CD4-positive, alpha-beta T cell treated with Interferon alpha-2 for 1 hour (primary cell): Measurements from ENCODE around the gene MEGF11.

Experiments
- DNase-seq, 2 donors: peaks; one replicate each; pipeline ENCODE4 v3.0.0-alpha.2; 2020 to 2022

MEGF11 gene

DNA sequence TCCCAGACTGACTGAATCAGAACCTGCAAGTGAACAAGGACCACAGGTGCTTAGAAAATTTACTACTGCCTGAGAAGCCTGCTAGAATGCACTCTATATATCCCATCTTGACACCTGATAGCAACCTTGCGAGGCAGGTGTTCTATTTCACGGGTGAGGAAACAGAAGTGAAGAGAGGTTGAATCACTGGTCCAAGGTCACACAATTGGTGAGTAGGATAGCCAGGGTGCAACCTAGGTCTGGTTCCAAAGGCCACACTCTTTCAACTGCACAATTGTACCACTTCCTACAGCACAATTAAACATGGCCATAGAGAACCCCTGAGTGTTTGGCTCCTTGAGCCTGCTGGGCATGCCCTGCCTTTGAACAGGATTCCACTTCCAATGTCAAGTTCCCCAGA, 297.2 kb downstream of the MEGF11 start:
- DNase-seq: no peak

DNA sequence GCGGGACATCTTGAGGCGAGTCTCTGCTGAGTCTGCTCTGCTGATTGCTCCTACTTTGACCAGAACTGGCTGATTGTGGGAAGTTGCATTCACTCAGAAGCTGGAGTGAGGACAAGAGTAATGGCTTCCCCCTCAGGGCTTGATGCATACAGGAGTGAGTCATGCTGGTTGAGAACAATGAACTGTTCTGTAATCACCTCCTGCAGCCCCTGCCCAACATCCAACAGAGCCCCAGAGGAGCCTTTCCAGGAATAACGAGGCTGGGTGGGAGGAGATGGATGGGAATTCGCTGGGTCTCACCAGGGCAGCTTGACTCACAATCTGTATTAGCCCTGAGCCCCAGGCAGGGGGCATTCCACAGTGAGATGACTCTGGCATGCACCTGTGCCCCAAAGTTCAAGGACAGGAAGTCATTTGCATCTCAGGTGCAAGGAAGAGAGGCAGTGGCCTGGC, 299.2 kb downstream of the MEGF11 start:
- DNase-seq: no peak

DNA sequence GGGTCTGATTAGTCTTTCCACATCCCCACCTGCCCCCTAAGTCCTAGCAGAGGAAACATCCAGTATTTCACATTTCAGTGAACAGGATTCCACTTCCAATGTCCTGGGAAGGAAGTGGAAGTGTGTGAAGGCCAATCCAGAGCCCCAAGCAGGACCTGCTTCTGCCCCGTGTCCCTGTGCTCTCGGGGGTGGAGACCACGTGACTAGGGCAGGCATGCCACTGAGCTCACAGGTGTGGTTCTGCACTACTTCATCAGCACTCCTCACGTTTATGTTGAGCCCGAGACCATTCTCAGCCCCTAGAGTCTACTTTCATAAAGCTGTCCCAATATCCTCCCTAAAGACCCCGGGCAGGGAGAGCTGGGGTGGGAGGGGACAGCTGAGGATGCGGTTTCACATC, 299.9 kb downstream of the MEGF11 start:
- no peak for DNase-seq

DNA sequence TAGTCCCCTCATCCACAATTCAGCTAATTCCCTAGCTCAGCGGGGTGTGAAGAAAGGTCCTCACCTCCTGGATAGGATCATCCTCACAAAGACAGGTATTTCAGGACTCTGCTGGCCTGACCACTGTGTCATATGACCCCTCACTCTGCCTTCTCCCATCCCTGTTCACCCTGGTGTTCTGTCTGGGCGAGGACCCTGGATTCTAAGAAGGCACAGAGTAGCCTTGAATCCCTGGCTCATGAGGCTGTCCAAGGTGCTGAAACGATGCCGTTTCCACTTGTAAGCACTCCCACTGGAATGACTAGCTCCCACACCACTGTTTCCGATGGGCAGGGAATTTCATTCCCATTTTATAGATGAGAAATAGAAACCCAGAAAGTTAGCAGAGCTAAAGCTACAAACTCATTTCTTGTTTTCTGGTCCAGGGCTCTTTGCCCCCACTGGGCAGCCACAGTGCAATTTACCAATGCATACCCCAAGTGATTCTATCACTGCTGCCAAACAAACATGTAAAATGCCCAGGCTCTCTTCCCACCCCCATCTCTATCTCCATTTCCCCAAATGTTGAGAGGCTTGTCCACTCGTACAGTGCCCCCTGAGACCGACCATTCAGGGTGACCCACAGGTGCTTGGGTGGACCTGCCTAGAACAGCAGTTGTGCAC, 301.0 kb downstream of the MEGF11 start:
- DNase-seq: no peak

DNA sequence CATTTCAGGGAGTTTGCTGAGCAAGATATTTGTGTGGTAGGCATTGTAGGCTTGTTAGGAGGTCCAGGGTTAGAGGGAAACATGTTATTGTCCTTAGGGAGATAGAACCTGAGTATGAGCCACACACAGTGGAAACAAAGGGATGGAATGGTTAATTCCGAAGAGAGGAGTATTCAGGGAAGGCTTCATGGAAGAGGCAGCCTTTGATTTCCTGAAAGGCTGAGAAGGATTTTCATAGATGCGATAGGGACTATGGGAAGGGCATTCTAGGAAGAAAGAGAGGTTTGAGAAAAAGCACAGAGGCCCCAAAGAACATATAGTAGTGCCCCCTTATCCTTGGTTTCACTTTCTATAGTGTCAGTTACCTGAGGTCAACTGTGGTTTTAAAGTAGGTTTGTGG, 302.5 kb downstream of the MEGF11 start:
- DNase-seq: no peak

DNA sequence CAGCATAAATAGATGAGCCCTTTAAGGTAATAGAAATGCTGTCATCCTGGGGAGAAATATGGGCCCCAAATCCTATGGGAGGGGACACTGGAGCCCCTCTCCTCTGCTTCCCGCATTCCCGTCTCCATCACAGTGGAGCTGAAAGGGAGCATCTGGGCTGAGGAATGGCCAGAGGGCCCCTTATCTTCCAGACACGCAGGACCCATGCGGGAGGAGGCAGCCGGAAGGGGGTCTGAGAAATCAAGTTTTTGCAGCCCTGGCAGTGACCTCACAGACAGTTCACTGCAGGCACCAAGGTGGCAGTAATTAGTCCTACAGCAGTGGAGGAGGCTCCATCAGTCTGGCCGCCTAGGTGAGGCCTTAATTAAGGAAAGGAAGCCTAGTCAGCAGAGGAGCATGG, 304.1 kb downstream of the MEGF11 start:
- no peak for DNase-seq

DNA sequence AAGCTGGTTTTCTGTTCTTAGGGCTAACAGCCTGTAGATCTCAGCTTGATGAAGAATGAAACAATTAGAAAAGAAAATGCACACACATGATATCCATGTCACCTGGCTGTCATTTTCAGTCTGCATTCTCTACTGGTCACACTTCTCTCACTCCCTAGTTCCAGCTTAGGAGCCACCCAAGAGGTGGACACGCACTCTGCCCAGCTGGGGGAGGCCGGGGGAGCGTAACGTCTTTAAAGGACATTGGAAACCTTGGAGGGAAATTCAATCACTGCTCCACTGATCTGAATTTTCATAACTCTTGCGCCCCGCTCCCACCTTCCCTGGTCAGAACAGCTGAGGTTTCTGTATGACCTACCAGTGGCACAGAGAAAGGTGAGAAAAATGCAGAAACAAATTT, 304.5 kb downstream of the MEGF11 start:
- no peak for DNase-seq

DNA sequence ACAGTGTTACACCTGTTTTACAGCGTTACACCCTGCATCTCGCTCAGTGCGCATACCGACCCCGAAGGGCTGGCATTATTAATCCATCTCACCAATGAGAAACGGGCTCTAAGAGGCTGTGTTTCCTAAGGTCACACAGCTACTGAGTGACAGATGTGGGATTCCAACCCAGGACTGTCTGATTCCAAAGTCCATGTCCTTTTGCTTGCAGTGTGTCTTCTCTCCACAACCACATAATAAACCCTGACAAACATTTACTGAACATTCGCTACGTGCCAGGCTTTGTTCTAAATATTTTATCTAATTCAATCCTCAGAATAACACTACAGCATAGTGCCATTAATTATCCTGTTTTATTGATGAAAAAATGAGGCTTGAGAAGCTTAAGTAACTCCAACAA, 305.2 kb downstream of the MEGF11 start:
- DNase-seq: no peak

DNA sequence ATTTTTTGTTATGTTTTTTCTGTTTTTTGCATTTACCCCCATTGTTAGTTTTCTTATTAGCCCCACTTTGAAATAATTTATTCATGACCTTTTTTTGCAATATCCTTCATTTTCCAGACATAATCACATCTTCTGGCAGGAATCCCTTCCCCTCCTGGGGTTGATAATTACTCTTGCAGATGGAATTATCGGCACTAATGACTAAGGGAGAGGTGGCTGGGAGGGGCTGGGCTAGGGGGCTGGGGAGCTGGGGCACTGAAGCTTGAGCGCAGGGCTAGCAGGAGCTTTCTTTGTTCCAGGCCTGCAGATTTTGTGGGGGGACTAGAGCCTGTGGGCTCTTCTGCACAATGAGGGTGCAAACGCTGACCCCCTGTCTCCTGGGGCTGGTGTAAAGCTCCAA, 306.5 kb downstream of the MEGF11 start:
- DNase-seq: no peak

DNA sequence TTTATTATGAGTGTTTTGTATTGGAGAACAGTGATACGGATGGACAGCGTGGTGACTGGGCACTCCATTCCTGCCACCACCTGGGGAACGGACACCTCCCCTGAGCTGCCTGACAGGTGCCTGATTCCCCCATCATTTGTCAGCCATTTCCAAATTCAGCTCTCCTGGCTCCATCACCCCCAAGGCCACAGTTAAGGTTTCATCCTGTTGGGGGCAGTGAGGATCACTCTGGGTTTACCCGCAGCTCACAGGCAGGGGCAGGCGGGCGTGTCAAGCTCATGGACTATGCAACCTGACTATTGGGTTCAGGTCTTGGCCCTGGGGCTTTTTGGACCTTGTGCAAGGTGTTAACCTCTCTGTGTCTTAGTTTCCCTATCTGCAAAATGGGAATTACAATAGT, 307.9 kb downstream of the MEGF11 start:
- DNase-seq: no peak

DNA sequence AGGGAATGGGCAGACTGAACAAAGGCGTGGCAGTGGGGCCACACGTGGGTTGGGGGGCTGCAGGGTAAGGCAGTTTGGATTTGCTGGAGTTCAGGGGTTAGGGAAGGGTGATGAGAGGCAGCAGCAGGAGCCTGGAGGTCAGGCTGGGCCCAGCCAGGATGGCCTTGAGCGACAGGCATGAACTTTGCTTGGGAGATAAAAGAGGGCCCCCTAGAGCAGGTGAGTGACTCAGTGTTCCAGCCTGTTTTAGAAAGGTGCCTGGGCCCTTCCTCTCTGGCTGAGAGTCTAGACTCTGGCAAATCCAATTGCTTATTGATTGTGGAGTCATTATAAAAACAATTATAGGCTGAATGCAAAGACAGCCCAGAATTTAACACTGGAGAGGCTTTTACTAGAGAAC, 309.1 kb downstream of the MEGF11 start:
- DNase-seq: no peak

DNA sequence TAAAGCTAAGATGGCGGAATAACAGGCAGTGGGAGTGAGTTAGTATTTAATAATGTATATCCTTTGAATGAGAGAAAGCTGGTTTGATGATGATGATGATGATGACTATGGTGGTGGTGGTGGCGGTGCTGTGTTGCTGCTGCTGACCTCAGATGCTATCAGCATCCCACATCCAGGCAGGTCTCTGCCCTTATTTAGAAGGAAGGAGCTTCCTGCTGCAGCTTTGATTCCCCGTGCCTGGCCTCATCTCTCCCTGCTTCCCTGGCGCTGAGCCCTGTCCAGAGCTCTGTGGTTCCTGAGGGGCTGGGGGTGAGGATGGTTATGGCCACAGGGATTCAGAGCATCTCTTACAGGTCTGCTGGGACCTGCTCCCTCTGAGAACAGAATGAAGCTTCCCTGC, 311.1 kb downstream of the MEGF11 start:
- DNase-seq: peak in 1 of 2 donors; percentile 1

DNA sequence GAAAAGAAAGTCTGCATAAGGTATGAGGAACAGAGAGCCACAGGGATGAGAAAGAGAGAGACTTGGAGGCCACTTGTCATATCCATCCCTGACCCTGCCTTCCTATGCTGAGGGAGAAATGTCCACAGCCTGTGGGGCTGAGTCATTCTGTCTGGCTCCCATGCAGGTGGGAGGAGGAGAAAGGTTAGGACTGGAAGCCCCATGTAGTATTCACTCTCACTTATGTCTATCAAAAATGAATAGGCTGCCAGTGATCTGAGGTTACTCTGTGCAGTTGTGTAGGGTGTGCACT, 313.0 kb downstream of the MEGF11 start:
- DNase-seq: no peak

DNA sequence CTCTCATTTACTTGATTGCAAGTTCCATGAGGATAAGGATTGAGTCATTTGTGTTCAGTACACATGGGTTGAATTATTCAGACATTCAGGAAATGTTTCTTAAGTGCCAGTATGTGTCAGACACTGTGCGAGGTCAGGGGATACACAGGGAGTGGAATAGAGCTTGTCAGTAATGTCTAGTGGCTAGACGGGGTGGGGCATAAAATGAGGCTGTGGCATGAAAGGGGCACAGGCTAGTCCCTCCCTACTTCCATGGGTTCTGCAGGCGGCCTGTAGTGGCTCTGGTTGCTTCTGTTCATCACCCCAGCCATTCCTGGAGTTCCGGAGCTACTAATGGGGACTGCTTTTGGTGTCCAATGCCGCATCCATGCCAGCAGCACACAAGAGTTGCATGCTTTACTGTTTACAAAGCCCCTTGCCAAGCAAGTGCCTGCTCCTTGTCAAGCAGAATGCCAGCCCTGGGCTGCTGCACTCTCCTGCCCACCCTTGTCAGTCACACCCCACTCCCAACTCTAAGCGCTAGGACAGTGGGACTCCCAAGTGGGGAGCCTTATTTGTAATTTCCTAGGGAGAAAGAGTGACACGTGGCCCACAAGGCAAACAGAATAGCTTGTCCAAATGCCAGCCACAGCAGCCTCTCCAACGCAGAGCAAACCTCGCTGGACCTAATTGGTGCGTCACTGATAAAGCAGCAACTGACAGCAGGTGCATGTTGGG, 313.5 kb downstream of the MEGF11 start:
- DNase-seq: no peak

DNA sequence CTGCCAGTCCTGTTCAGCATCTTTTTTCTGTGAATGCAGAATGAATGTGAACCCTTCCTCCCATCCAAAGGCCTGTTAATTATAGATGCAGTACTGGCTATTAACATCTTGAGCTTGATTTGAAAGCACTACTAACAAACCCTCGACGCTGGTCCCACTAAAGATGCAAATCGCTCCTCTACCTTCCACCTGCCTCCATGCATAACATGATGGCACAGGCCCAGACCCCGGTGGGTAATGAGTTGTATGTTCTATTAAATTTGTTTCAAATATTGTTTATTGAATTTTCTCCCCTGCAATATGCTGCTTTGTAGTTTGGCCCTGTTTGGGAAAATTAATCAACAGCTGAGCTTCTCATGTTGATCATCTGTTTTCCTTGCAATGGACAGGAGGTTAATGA, 314.9 kb downstream of the MEGF11 start:
- no peak for DNase-seq

DNA sequence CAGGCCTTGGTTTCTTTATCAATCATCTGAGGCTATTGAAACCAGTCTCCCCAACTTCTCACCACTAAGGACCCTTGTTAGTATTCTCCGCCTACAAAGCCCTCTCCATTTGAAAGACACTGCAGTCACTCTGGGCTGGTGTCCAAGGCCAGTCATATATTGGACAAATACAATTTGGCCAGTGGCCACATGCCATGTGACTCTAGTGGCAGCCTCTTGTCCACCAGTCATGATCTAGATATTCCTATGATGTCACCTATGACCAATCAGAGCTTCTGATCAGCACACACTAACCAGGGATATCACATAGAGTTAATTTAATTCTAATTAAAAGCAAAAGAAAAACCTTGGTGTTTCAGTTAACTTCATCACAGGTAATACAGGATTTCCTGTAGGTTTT, 316.1 kb downstream of the MEGF11 start:
- no peak for DNase-seq

DNA sequence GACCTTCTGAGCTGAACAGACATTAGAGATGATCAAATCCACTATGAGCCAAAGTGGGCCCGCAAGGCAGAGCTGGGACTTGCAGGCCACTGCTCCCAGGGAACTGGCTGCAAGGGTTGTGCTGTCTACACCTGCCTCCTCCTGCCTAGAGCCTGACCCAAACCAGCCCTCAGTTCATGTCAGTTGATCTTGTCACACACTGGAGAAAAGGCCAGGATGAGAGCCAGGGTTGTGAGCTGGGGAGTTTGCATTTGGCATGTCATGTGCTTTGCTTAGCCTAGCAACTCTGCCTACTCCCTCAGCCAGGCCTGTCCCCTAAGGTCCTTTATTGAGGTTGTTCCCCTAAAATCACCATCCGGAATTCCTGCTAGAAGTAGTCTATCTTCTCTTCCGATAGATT, 316.5 kb downstream of the MEGF11 start:
- no peak for DNase-seq

DNA sequence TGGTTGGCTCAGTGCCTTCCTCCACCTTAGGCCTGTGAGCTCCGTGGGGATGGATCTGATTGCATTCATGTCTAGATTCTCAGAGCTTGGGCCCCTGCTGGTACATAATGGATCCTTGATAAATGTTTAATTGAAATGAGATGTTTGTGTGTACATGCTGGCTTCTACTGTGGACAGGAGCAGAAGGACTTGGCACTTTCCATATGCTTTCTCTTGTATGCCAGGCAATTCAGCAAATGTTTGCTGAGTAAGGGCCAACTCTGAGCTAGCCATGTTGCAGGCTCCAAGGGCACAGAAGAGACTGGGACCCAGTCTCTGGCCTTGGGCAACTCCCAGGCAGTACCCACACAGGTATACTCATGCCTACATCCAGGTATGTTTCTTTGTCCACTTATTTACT, 317.3 kb downstream of the MEGF11 start:
- no peak for DNase-seq

DNA sequence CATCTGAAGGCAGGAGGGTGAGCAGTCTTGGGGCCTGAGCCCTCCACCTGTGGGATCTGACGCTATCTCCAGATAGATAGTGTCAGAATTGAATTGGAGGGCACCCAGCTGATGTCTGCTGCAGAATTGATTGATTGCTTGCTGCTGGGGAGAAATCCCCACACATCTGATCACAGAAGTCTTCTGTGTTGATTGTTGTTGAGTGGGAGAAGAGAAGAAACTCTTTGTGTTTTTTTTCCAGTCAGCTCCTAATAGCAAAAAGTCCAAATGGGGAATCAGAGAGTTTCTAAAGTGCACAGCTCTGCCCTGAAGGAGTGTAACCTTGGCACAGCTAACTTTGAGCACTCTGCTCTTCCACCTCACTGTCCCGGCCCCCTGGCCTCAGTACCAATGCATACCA, 318.2 kb downstream of the MEGF11 start:
- DNase-seq: no peak

DNA sequence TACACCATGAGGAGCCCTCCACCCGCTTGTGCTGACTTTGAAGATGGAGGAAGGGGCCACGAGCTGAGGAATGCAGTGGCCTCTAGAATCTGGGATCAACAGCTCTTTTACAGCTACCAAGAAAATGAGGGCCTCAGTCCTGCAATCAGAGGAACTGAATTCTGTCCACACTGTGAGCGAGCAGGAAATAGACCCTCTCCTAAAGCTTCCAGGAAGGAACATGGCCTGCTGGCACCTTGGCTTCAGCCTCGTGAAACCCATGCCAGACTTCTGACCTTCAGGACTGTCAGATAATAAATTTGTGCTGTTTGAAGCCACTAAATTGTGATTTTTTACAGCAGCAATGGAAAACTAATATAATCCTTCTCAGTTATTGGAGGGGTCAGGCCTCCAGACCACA, 322.3 kb downstream of the MEGF11 start:
- no peak for DNase-seq

DNA sequence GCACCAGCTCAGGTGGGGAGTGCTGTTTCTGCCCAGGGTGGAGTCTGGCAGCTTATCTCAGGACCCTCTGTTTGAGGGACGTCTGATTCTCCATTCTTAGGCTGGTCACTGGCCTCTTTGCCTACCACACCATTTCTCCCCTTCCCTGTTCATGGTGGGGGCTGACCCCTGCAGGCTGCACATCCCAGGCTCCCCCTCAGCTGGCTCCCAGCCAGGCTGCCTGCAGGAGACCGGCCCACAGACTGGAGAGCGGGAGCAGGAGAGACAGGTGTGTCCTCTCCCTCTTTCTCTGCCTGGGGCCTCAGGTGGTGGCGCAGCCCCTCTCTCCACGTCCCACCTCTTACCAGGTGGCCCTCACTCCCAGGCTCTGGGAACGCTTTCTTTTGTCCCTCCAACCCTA, 323.4 kb downstream of the MEGF11 start:
- DNase-seq: no peak

DNA sequence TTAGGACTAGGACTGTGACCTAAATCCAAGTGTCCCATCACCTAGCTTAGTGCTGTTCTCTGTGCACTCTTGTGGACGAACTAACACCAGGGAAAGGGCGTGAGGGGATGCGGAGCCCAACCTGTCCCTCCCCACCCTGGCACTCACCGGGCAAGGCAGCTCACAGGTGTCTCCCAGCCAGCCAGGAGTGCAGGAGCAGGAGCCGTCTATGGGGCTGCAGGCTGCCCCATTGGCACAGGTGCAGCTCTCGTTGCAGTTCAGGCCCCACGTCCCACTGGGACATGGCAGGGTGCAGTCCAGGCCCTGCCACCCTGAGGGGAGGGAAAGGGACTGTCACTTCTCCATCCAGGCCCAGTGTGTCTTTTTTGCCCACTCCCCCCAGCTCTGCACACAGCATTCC, 324.0 kb downstream of the MEGF11 start:
- no peak for DNase-seq

DNA sequence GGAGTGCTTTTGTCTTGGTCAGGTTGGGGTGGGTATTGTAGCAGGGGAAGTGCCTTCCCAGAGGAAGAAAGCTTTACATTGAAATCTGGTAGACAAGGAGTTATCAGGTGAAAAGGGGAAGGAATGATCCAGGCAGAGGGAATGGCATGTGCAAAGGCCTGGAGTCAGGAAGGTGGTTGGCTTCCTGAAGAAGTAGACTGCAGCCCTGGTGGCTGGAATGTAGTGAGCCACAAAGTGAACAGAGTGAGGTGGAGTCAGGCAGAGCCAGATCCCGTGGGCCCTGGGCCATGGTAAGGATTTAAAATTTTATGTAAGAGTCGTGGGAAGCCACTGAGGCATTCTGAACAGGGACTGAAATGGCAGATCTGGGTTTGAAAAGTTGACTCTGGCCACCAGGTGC, 326.0 kb downstream of the MEGF11 start:
- DNase-seq: no peak

DNA sequence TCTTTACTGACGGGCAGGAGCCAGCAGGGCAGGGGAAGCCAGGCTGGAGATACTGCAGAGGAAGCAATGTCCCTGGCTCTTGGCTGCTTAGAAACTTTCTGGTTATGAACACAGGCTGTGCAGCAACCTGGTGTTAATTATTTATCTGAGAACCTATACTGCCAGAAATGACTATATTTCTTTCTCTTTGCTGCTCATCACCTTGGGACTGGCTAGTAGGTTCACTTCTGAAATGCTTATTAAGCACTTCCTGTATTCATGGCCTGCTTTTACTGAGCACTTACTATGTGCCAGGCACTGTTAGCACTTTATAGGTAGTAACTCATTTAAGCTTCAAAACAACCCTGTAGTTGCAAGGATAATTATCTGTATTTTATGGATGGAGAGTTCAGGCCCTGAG, 326.7 kb downstream of the MEGF11 start:
- no peak for DNase-seq

DNA sequence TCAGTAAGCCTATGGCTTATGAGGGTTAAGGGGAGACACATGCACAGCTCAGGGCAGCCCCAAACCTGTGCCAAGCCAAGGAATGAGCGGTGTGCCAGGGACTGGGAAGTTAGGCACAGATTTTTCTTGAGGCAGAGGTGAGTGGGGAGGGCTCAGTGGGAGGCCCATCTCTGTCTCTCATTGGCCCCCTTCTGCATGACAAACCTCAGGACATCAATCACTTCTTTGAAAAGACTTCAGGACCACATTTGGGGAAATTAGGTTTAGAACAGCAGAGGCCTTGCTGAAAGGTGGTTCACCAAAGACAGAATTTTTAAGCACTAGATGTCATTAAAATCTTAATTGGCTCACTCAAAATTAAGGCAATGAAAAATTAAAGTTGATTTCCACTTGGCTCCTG, 327.1 kb downstream of the MEGF11 start:
- DNase-seq: no peak
